Vagina (tissue), 2 donors: ENCODE results near the gene IFNA13.

Source experiments
- CTCF ChIP-seq, 3 experiments: fragments of 450-650 bp in 2 of 3; fragments of 200-600 bp in 1 of 3; sonication (generic) in 1 of 3; IDR thresholded peaks; one replicate each; pipeline ENCODE4 v1.5.1; 2017 to 2019; ENCODE audit warnings: antibody characterized with exemption in 3 of 3, mild to moderate bottlenecking in 2 of 3, moderate library complexity in 2 of 3
- POLR2A ChIP-seq, 2 donors: fragments of 450-650 bp; IDR thresholded peaks; one replicate each; pipeline ENCODE4 v1.6.1; 2017; ENCODE audit warnings: antibody characterized with exemption in 2 of 2, mild to moderate bottlenecking in 2 of 2, moderate library complexity in 2 of 2
- POLR2AphosphoS5 ChIP-seq, 2 donors: sonication (generic); formaldehyde crosslinking; IDR thresholded peaks; one replicate each; pipeline ENCODE4 v1.9.0; 2017; ENCODE audit warnings: antibody characterized with exemption in 2 of 2, mild to moderate bottlenecking in 2 of 2, low read depth in 1 of 2; ENCODE audit not compliant: insufficient read depth in 1 of 2

- TF ChIP-seq POLR2AphosphoS5 (IDR thresholded peaks at IDR 0.05; ENCODE audit: insufficient read depth in 1 of 2, low read depth in 1 of 2) (no peak), CTCF (IDR thresholded peaks at IDR 0.05) (no peak), POLR2A (IDR thresholded peaks at IDR 0.05) (no peak)
Measured at GRCh38 chr9:21322911-21323461, 44.9 kb downstream of the IFNA13 start.
